Natural killer cell (primary cell): ENCODE measurements around the gene CRIM1. TPM values are rescaled to one million over a fixed set of nuclear protein-coding genes. Genes with fewer than 3 reads are reported as not detected.

ENCODE experiments used
- ATAC-seq, 3 donors: fragments of 150-1000 bp in 2 of 3; fragments of 200-7000 bp in 1 of 3; cut with Tn5 transposase; 1 replicate in 1 of 3; 2 replicates in 2 of 3; pipeline ENCODE4 v1.10.0; 2021; ENCODE audit warnings: mild to moderate bottlenecking in 2 of 3, moderate library complexity in 2 of 3
- DNase-seq, 2 donors: peaks; one replicate each; pipeline versions ENCODE4 v3.0.0 to v3.0.0-alpha.2; 2013 to 2021; ENCODE audit warnings: mixed read lengths in 1 of 2
- H3K27ac ChIP-seq: one replicate; pipeline ENCODE4 v1.5.1; 2013; ENCODE audit warnings: mild to moderate bottlenecking, low read length
- H3K27me3 ChIP-seq: one replicate; pipeline ENCODE4 v1.6.1; 2013; ENCODE audit warnings: low read length; ENCODE audit not compliant: control insufficient read depth, insufficient read depth
- H3K36me3 ChIP-seq: one replicate; pipeline ENCODE4 v1.6.1; 2013; ENCODE audit warnings: low read length; ENCODE audit not compliant: control insufficient read depth, insufficient read depth
- H3K4me1 ChIP-seq: one replicate; pipeline ENCODE4 v1.6.1; 2013; ENCODE audit warnings: low read length; ENCODE audit not compliant: control insufficient read depth, insufficient read depth
- H3K4me3 ChIP-seq: one replicate; pipeline ENCODE4 v1.5.1; 2013; ENCODE audit warnings: low read length
- H3K9me3 ChIP-seq: one replicate; pipeline ENCODE4 v1.6.1; 2013; ENCODE audit warnings: low read length; ENCODE audit not compliant: control insufficient read depth, insufficient read depth
- H3K27ac Mint-ChIP-seq, 2 donors: one replicate each; pipeline ENCODE4 v1.8.0; 2022; ENCODE audit warnings: mild to moderate bottlenecking in 2 of 2, mixed read lengths in 2 of 2, moderate library complexity in 1 of 2
- H3K27me3 Mint-ChIP-seq, 2 donors: one replicate each; pipeline ENCODE4 v1.8.0; 2022; ENCODE audit warnings: low read depth in 2 of 2, mixed read lengths in 2 of 2
- H3K36me3 Mint-ChIP-seq: one replicate; pipeline ENCODE4 v1.8.0; 2022; ENCODE audit warnings: mixed read lengths
- H3K4me1 Mint-ChIP-seq, 2 donors: one replicate each; pipeline ENCODE4 v1.8.0; 2022; ENCODE audit warnings: mixed read lengths in 2 of 2
- H3K4me3 Mint-ChIP-seq: one replicate; pipeline ENCODE4 v1.8.0; 2022; ENCODE audit warnings: mild to moderate bottlenecking, moderate library complexity, mixed read lengths
- H3K9me3 Mint-ChIP-seq, 2 donors: one replicate each; pipeline ENCODE4 v1.8.0; 2022; ENCODE audit warnings: mixed read lengths in 2 of 2
- WGBS: methylation state at CpG from one replicate; pipeline ENCODE4 v1.1.7; 2013; ENCODE audit warnings: missing lambda C conversion rate; ENCODE audit not compliant: insufficient coverage; 5-methylcytosine and 5-hydroxymethylcytosine counted together
- intact Hi-C: fragments of 100-400 bp; cut with micrococcal nuclease; formaldehyde crosslinking; loops from one replicate; pipeline ENCODE4 v1.14.2; 2022
- total RNA-seq, 4 donors: library from RNA; stranded (reverse); fragments of 120-200 nt in 1 of 4; gene quantifications; one replicate each; pipeline versions ENCODE4 v1.2.3 to v1.2.4, GENCODE V29; 2013 to 2022
- TF ChIP-seq, protein P1 (sequence below): fragments of 200-600 bp; IDR thresholded peaks from one replicate; pipeline ENCODE4 v1.8.0; 2022; ENCODE audit warnings: antibody characterized with exemption

Gene CRIM1
- total RNA-seq, 3 donors from 2014 or later (not counting 1 experiment from before 2014, with no cell fraction given), result 19.3 to 34.1 (median 32.9) TPM

DNA sequence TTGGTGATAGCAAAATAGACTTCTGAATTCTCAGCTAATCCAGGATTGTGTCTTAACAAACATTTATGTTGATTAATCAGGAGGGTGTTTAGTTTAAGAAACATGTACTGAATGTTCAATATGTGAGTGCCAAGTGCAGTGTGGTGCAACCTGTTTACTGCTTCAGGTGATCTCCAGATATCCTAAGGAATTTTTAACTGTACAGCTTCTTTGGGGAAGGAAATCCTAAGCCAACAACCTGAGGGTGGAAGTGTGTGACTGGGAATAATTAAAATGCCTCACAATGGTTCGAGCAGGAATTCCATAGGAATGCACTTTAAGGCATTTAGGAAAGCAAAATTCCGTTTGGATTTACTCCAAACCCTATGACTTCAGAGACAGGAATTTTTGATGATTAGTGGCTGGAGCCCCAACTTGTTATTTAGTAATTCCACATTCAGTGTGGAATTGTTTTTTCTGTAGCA, 16.4 kb downstream of the CRIM1 start:
- WGBS, result 78% methylated on average over 1 of the region's 2 CpGs
- no peak overlapping the region for H3K4me3 ChIP-seq
- Mint-ChIP-seq H3K27ac (no peak overlapping the region), H3K4me1 (peaks cover 42 to 74% of the 10 kb centered on the region in 2 donors), H3K27me3 (no peaks in the 10 kb centered on the region), H3K9me3 (no peaks in the 10 kb centered on the region), H3K36me3 (no peaks in the 10 kb centered on the region), H3K4me3 (no peak overlapping the region)
- no peak overlapping the region for H3K27ac ChIP-seq
- no peaks in the 10 kb centered on the region for H3K9me3 ChIP-seq
- TF ChIP-seq, protein P1, sequence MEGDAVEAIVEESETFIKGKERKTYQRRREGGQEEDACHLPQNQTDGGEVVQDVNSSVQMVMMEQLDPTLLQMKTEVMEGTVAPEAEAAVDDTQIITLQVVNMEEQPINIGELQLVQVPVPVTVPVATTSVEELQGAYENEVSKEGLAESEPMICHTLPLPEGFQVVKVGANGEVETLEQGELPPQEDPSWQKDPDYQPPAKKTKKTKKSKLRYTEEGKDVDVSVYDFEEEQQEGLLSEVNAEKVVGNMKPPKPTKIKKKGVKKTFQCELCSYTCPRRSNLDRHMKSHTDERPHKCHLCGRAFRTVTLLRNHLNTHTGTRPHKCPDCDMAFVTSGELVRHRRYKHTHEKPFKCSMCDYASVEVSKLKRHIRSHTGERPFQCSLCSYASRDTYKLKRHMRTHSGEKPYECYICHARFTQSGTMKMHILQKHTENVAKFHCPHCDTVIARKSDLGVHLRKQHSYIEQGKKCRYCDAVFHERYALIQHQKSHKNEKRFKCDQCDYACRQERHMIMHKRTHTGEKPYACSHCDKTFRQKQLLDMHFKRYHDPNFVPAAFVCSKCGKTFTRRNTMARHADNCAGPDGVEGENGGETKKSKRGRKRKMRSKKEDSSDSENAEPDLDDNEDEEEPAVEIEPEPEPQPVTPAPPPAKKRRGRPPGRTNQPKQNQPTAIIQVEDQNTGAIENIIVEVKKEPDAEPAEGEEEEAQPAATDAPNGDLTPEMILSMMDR, result no peak
- H3K36me3 ChIP-seq, result no peaks in the 10 kb centered on the region
- no peaks in the 10 kb centered on the region for H3K27me3 ChIP-seq
- no peaks in the 10 kb centered on the region for H3K4me1 ChIP-seq
- DNase-seq (no peak), ATAC-seq (no peak)
- intact Hi-C loops, result no loop called here

DNA sequence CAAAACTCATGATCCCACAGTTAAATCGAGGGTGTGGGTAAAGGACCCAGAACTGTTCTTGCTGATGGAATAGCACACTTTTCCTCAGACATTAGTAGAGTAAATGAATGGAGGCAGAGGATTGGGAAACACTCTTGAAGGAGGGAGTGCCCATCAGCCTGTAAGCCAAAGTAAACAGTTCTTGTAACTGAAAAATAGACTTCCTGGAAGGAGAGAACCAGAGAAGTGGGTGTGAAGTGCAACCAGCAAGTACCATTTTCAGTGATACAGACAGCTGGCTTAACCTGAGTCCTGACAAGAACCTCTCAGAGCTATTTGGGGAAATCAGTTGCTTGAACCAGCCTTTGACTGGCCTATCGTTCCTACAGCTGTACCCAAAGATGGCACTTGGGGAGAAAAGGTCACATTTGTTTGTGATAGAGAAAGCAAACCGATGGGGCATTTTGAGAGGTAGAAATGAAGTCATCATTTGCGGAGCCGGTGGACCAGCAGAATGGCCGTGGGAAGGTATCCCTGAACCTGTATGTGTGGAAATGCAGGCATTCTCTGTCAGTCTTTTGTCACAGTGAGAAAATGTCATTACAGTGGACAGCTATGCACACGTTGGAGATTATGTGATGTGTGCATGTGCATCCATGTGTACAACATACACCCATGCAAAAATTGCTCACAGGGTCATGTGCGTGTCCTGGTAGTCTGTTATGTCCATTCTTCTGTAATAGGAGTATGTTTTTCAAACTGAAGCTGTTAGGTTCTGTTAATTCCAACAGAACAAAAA, 17.8 kb downstream of the CRIM1 start:
- no peak overlapping the region for H3K4me3 ChIP-seq
- no peaks in the 10 kb centered on the region for H3K27me3 Mint-ChIP-seq
- intact Hi-C loops, result no loop called here
- DNase-seq (no peak), ATAC-seq (peak in 1 of 3 donors; percentile 47)
- H3K27ac ChIP-seq, result no peak overlapping the region
- no peak overlapping the region for H3K4me3 Mint-ChIP-seq
- no peaks in the 10 kb centered on the region for H3K27me3 ChIP-seq
- no peaks in the 10 kb centered on the region for H3K36me3 Mint-ChIP-seq
- H3K4me1 ChIP-seq, result no peaks in the 10 kb centered on the region
- no peaks in the 10 kb centered on the region for H3K9me3 ChIP-seq
- WGBS, result 81% methylated on average over 7 of the region's 8 CpGs
- TF ChIP-seq, protein P1, result no peak
- H3K36me3 ChIP-seq, result no peaks in the 10 kb centered on the region
- H3K27ac Mint-ChIP-seq, result peak overlapping the region in 1 of 2 donors; percentile 35
- H3K4me1 Mint-ChIP-seq, result peaks cover 40 to 69% of the 10 kb centered on the region in 2 donors
- H3K9me3 Mint-ChIP-seq, result no peaks in the 10 kb centered on the region

- H3K4me3 ChIP-seq, result no peak overlapping the region
- DNase-seq (no peak), ATAC-seq (no peak)
- no peak overlapping the region for H3K27ac ChIP-seq
- intact Hi-C loops, result no loop called here
- H3K4me1 ChIP-seq, result no peaks in the 10 kb centered on the region
- 93% methylated on average over 3 of the region's 3 CpGs for whole genome bisulfite sequencing
- H3K27ac Mint-ChIP-seq, result no peak overlapping the region
- H3K27me3 Mint-ChIP-seq, result no peaks in the 10 kb centered on the region
- no peaks in the 10 kb centered on the region for H3K9me3 ChIP-seq
- no peaks in the 10 kb centered on the region for H3K36me3 ChIP-seq
- H3K4me1 Mint-ChIP-seq, result peaks cover 48 to 71% of the 10 kb centered on the region in 2 donors
- no peaks in the 10 kb centered on the region for H3K36me3 Mint-ChIP-seq
- H3K4me3 Mint-ChIP-seq, result no peak overlapping the region
- H3K27me3 ChIP-seq, result no peaks in the 10 kb centered on the region
- H3K9me3 Mint-ChIP-seq, result no peaks in the 10 kb centered on the region
- TF ChIP-seq, protein P1, result no peak
Measured at GRCh38 chr2:36374585-36374984, 19.0 kb downstream of the CRIM1 start.
